Mesendoderm (in vitro differentiated cells): ENCODE data around the gene PRPF4.

Experiments
- DNase-seq: peaks from one replicate; pipeline ENCODE4 v3.0.0; 2013
- H2AK5ac ChIP-seq: 2 replicates; pipeline ENCODE4 v1.6.1; 2013; ENCODE audit warnings: low read length, inconsistent platforms
- H2BK120ac ChIP-seq: 2 replicates; pipeline ENCODE4 v1.6.1; 2013; ENCODE audit warnings: low read depth, mild to moderate bottlenecking, low read length, moderate library complexity, mixed read lengths
- H2BK15ac ChIP-seq: replicated peaks from 2 replicates; pipeline ENCODE4 v1.6.1; 2013; ENCODE audit warnings: low read depth, mild to moderate bottlenecking, moderate library complexity
- H2BK5ac ChIP-seq: 2 replicates; pipeline ENCODE4 v1.6.1; 2013; ENCODE audit warnings: low read length, inconsistent platforms
- H3K18ac ChIP-seq: 2 replicates; pipeline ENCODE4 v1.6.1; 2013; ENCODE audit warnings: mild to moderate bottlenecking, low read length, mixed read lengths
- H3K23ac ChIP-seq: one replicate; pipeline ENCODE4 v1.6.1; 2013; ENCODE audit warnings: low read length
- H3K27ac ChIP-seq: 2 replicates; pipeline ENCODE4 v1.5.1; 2013; ENCODE audit warnings: low read depth, mild to moderate bottlenecking, inconsistent platforms, low read length, moderate library complexity
- H3K27me3 ChIP-seq: 2 replicates; pipeline ENCODE4 v1.6.1; 2013; ENCODE audit warnings: low read length, control low read depth, mild to moderate bottlenecking, inconsistent platforms; ENCODE audit not compliant: insufficient read depth, poor library complexity
- H3K36me3 ChIP-seq: 2 replicates; pipeline ENCODE4 v1.6.1; 2013; ENCODE audit warnings: low read length, inconsistent platforms; ENCODE audit not compliant: control insufficient read depth, insufficient read depth
- H3K4ac ChIP-seq: one replicate; pipeline ENCODE4 v1.6.1; 2013; ENCODE audit warnings: low read depth, mild to moderate bottlenecking, low read length, moderate library complexity
- H3K4me1 ChIP-seq: 2 replicates; pipeline ENCODE4 v1.6.1; 2013; ENCODE audit warnings: low read depth, low read length, inconsistent platforms; ENCODE audit not compliant: control insufficient read depth
- H3K4me2 ChIP-seq: 2 replicates; pipeline ENCODE4 v1.6.1; 2013; ENCODE audit warnings: low read length
- H3K4me3 ChIP-seq: 2 replicates; pipeline ENCODE4 v1.5.1; 2013; ENCODE audit warnings: mild to moderate bottlenecking, low read length
- H3K56ac ChIP-seq: one replicate; pipeline ENCODE4 v1.6.1; 2013; ENCODE audit warnings: low read length
- H3K79me1 ChIP-seq: 2 replicates; pipeline ENCODE4 v1.6.1; 2013; ENCODE audit warnings: low read length, inconsistent platforms
- H3K79me2 ChIP-seq: 2 replicates; pipeline ENCODE4 v1.6.1; 2013; ENCODE audit warnings: mild to moderate bottlenecking, low read length; ENCODE audit not compliant: control insufficient read depth, insufficient read depth
- H3K9ac ChIP-seq: 2 replicates; pipeline ENCODE4 v1.6.1; 2013; ENCODE audit warnings: low read length, inconsistent platforms
- H4K5ac ChIP-seq: one replicate; pipeline ENCODE4 v1.6.1; 2013; ENCODE audit warnings: low read length
- H4K8ac ChIP-seq: one replicate; pipeline ENCODE4 v1.6.1; 2013; ENCODE audit warnings: low read depth, mild to moderate bottlenecking, control low read depth, low read length, moderate library complexity
- WGBS: extraction: QIAGEN DNeasy Blood & Tissue Kit; methylation state at CpG from one replicate; pipeline ENCODE4 v1.1.7; 2013; ENCODE audit warnings: low lambda C conversion rate, missing lambda C conversion rate; ENCODE audit not compliant: insufficient coverage; ENCODE audit errors: extremely low coverage; 5-methylcytosine and 5-hydroxymethylcytosine counted together

PRPF4 gene

GRCh38 chr9:113328045-113328782 lies 52.8 kb downstream of the PRPF4 start:
- H2BK15ac ChIP-seq: no peak overlapping the region
- WGBS: no CpG with 5 or more reads among the region's 3 CpGs
- no peak overlapping the region for H4K8ac ChIP-seq
- H3K23ac ChIP-seq: no peak overlapping the region
- H3K79me2 ChIP-seq: no peaks in the 10 kb centered on the region
- H3K27ac ChIP-seq: no peak overlapping the region
- no peaks in the 10 kb centered on the region for H3K4me1 ChIP-seq
- no peak overlapping the region for H3K9ac ChIP-seq
- H3K4ac ChIP-seq: no peak overlapping the region
- H2BK120ac ChIP-seq: no peak overlapping the region
- H4K5ac ChIP-seq: no peak overlapping the region
- H2BK5ac ChIP-seq: no peak overlapping the region
- H3K56ac ChIP-seq: no peak overlapping the region
- DNase-seq: no peak
- no peak overlapping the region for H3K4me2 ChIP-seq
- H3K4me3 ChIP-seq: no peak overlapping the region
- no peaks in the 10 kb centered on the region for H3K79me1 ChIP-seq
- H3K27me3 ChIP-seq: no peaks in the 10 kb centered on the region
- no peak overlapping the region for H2AK5ac ChIP-seq
- H3K18ac ChIP-seq: no peak overlapping the region
- H3K36me3 ChIP-seq: no peaks in the 10 kb centered on the region

DNA sequence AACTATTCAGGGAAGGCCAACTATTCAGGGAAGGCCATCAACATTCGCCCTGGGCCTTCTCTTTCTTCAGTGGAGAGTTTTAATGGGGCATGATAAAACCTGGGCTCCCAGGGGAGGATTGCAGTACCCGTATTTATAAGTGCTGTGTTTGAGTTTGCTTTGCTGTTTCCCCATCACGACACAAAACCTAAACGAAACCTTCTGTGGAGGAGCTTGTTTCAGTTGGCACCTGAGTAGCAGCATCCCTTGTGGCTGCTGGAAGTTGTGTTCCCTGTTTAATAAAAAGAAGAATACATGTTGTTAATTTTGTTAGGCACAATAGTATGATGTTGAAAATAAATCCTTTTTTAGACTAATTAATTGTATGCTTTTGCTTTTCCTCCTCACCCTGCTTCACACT lies 56.3 kb downstream of the PRPF4 start:
- H3K4me1 ChIP-seq: no peaks in the 10 kb centered on the region

DNA sequence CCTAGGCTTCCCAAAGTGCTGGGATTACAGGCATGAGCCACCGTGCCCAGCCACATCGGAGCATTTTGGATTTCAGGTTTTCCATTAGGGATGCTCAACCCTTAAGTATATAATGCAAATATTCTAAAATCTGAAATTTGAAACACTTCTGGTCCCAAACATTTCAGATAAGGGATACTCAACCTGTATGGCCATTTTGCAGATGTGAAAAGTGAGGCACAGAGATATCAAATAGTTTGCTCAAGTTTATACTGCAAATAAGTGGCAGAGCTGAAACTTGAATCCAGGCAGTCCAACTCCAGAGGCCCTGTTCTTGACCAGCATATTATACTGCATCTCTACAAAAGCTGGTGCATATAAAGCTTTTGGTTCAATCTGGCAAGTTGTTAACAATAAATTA lies 62.3 kb downstream of the PRPF4 start:
- Histone ChIP-seq H3K4ac (no peak overlapping the region), H2BK15ac (no peak overlapping the region), H2BK5ac (no peak overlapping the region), H4K8ac (no peak overlapping the region), H2BK120ac (no peak overlapping the region), H3K27ac (no peak overlapping the region), H2AK5ac (no peak overlapping the region), H3K79me2 (no peaks in the 10 kb centered on the region), H3K18ac (no peak overlapping the region), H3K56ac (no peak overlapping the region), H3K23ac (no peak overlapping the region), H3K36me3 (no peaks in the 10 kb centered on the region), H3K4me1 (no peaks in the 10 kb centered on the region), H3K79me1 (no peaks in the 10 kb centered on the region), H3K4me2 (no peak overlapping the region), H3K9ac (no peak overlapping the region), H3K27me3 (no peaks in the 10 kb centered on the region), H4K5ac (no peak overlapping the region), H3K4me3 (no peak overlapping the region)
- no peak for DNase-seq
- no CpG with 5 or more reads among the region's 2 CpGs for WGBS

More for the DNA sequence above, 56.3 kb downstream of the PRPF4 start:
- H3K4ac ChIP-seq: no peak overlapping the region
- H3K4me2 ChIP-seq: no peak overlapping the region
- H2AK5ac ChIP-seq: no peak overlapping the region
- no peak overlapping the region for H2BK120ac ChIP-seq
- no peaks in the 10 kb centered on the region for H3K79me1 ChIP-seq
- no peaks in the 10 kb centered on the region for H3K36me3 ChIP-seq
- H4K8ac ChIP-seq: no peak overlapping the region
- no peak overlapping the region for H2BK5ac ChIP-seq
- H2BK15ac ChIP-seq: no peak overlapping the region
- H4K5ac ChIP-seq: no peak overlapping the region
- H3K18ac ChIP-seq: no peak overlapping the region
- H3K56ac ChIP-seq: no peak overlapping the region
- no peak overlapping the region for H3K4me3 ChIP-seq
- H3K27ac ChIP-seq: no peak overlapping the region
- no peak overlapping the region for H3K23ac ChIP-seq
- WGBS: no CpG with 5 or more reads among the region's 4 CpGs
- peak; percentile 54 for DNase-seq
- no peak overlapping the region for H3K9ac ChIP-seq
- H3K79me2 ChIP-seq: no peaks in the 10 kb centered on the region
- H3K27me3 ChIP-seq: no peaks in the 10 kb centered on the region

DNA sequence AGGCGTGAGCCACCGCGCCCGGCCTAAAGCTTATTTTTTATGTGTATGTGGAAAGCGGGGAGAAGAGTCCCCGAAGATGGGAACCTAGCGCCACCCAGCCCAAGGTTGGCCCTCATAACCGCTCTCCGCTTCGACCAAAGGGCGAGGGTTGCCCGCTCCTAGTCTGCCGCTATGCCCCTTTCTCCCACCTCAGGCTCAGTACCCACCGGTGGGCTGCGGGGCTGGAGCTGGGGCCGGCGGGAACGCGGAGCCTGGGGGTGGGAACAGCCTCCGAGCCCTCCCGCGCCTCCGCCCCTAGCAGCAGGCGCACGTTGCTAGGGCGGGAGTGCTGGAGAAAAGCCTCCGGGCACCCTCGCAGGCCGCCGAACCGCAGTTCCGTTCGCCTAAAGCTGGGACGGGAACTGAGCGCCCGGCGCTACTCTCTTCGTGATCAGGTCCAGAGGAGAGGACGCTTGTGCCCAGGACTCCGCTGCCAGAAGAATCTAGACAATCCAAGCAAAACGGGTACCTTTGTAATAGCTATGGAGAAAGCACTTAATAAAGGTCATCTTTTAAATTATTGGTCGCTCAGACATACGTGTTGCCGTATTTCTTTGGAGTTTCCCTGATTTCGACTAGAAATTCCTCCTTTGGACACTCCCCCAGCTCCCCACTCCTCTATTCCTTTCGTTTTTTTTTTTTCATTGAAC lies 64.7 kb downstream of the PRPF4 start, which contains the start of gene WDR31:
TSS of gene WDR31 (minus strand) at position 265 of the 689 bp plus-strand sequence. CDS start 8,253 bp downstream, outside the sequence.
- H3K36me3 ChIP-seq: no peaks in the 10 kb centered on the region
- DNase-seq: peak; percentile 90
- H3K4me3 ChIP-seq: peak within 1 kb of the TSS; percentile 82
- H2AK5ac ChIP-seq: no peak within 1 kb of the TSS
- peak within 1 kb of the TSS; percentile 85 for H3K4me2 ChIP-seq
- no peaks in the 10 kb centered on the region for H3K79me2 ChIP-seq
- no peaks in the 10 kb centered on the region for H3K4me1 ChIP-seq
- no peak within 1 kb of the TSS for H2BK5ac ChIP-seq
- H2BK15ac ChIP-seq: no peak within 1 kb of the TSS
- peak within 1 kb of the TSS; percentile 45 for H3K23ac ChIP-seq
- H3K27me3 ChIP-seq: no peaks in the 10 kb centered on the region
- H3K27ac ChIP-seq: no peak within 1 kb of the TSS
- peak within 1 kb of the TSS; percentile 91 for H3K9ac ChIP-seq
- H3K18ac ChIP-seq: peak within 1 kb of the TSS; percentile 83
- H4K8ac ChIP-seq: no peak within 1 kb of the TSS
- WGBS: no CpG with 5 or more reads among the region's 46 CpGs
- no peak within 1 kb of the TSS for H3K4ac ChIP-seq
- H3K79me1 ChIP-seq: no peaks in the 10 kb centered on the region
- H2BK120ac ChIP-seq: no peak within 1 kb of the TSS
- H4K5ac ChIP-seq: peak within 1 kb of the TSS; percentile 71
- H3K56ac ChIP-seq: peak within 1 kb of the TSS; percentile 95

DNA sequence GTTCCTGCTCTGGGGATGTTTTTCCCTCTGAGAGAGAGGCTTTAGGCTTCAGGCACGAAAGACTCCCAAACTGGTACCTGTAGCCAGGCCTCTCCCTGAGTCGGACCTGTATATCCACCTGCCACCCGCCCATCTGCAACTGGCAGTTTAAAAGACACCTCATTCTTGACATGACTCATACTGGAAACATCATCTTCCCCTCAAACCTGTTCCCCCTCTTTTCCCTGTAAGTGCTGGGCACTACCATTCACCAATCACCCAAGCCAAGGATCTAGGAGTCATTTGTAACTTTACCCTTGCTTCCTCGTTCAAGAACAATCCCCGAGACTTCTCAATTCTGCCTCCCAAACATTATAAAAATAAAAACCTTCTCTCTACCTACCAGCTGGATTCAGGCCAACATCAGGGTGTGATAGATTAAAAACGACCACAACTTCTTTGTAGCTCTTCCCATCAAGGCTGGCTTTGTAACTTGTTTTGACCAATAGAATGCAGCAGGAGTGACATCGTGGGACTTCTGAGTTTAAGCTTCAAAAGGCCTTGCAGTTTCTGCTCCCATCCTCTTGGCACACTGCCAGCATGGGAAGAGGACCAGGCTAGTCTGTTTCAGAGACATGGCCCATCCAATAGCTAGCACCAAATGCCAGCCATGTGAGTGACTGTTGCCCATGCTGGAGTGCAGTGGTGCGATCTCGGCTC lies 66.4 kb downstream of the PRPF4 start:
- WGBS: no CpG with 5 or more reads among the region's 9 CpGs
- Histone ChIP-seq H3K18ac (no peak overlapping the region), H3K23ac (no peak overlapping the region), H3K27me3 (no peaks in the 10 kb centered on the region), H2BK120ac (no peak overlapping the region), H2BK15ac (no peak overlapping the region), H3K79me2 (no peaks in the 10 kb centered on the region), H3K56ac (no peak overlapping the region), H3K4me3 (no peak overlapping the region), H3K4ac (no peak overlapping the region), H2AK5ac (no peak overlapping the region), H3K9ac (no peak overlapping the region), H3K4me1 (no peaks in the 10 kb centered on the region), H3K79me1 (no peaks in the 10 kb centered on the region), H4K5ac (no peak overlapping the region), H3K4me2 (no peak overlapping the region), H3K36me3 (no peaks in the 10 kb centered on the region), H4K8ac (no peak overlapping the region), H2BK5ac (no peak overlapping the region), H3K27ac (no peak overlapping the region)
- peak; percentile 25 for DNase-seq
